ENCODE results near the gene IGDCC3. TPM values are rescaled to one million over a fixed set of nuclear protein-coding genes. Genes with fewer than 3 reads are reported as not detected.
A peak's percentile ranks its signal among the peaks of the same experiment; 100 is the strongest.

IGDCC3 gene
- total RNA-seq, 1 experiment from 2014 or later = not detected

DNA sequence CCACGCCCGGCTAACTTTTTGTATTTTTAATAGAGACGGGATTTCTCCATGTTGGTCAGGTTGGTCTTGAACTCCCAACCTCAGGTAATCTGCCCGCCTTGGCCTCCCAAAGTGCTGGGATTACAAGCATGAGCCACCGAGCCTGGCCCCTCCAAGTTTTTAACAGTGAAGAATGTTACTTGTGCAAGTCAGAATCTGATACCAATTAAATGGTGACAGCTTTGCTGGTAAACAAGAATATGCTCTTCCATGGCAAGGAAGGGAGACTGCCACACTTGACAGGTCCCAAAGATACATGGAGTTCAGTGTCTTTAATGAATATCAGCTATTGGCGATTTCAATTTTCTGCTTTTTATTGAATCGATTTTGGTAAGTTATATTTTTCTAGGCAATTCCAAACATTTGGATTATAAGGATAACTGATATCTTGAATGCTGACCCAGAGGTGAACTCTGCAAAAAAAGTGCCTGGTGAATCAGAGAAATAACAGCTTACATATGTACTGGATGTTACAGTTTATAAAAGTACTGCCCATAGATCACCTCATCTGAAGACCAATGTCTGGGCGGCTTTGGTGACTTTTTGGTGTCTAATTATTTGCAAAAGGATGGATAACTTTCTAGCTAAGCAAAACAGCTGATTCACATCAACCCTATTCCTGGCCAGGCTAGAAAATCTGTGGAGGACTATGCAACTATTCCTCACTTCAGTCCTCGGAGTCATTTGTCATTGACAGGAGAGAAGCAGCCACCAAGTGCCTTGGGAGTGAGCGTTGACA, 92.3 kb downstream of the IGDCC3 start:
- no peaks in the 10 kb centered on the region for H3K27me3 Mint-ChIP-seq (ENCODE audit: unreplicated experiment)
- peaks cover 6% of the 10 kb centered on the region for H3K4me1 Mint-ChIP-seq (ENCODE audit: low read depth, unreplicated experiment)
- H3K36me3 Mint-ChIP-seq (ENCODE audit: insufficient read depth, unreplicated experiment) = peaks cover 17% of the 10 kb centered on the region
- BruUV-seq (replicated peaks) = TSS peak; percentile 53
- no peaks in the 10 kb centered on the region for H3K9me3 Mint-ChIP-seq (ENCODE audit: low read depth, unreplicated experiment)
- CTCF ChIA-PET = interaction anchor here (0.7 to 2.0 kb wide), 5 partner anchors 11 to 1627 kb away, joined by 3 to 6 read pairs (median 3); partner anchors contain the start of gene RNU5B-1
- peak overlapping the region; percentile 36 for H3K27ac Mint-ChIP-seq (ENCODE audit: unreplicated experiment)
- TF ChIP-seq, protein P1, sequence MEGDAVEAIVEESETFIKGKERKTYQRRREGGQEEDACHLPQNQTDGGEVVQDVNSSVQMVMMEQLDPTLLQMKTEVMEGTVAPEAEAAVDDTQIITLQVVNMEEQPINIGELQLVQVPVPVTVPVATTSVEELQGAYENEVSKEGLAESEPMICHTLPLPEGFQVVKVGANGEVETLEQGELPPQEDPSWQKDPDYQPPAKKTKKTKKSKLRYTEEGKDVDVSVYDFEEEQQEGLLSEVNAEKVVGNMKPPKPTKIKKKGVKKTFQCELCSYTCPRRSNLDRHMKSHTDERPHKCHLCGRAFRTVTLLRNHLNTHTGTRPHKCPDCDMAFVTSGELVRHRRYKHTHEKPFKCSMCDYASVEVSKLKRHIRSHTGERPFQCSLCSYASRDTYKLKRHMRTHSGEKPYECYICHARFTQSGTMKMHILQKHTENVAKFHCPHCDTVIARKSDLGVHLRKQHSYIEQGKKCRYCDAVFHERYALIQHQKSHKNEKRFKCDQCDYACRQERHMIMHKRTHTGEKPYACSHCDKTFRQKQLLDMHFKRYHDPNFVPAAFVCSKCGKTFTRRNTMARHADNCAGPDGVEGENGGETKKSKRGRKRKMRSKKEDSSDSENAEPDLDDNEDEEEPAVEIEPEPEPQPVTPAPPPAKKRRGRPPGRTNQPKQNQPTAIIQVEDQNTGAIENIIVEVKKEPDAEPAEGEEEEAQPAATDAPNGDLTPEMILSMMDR (IDR thresholded peaks at IDR 0.05; ENCODE audit: unreplicated experiment) = no peak
- H3K4me3 Mint-ChIP-seq (ENCODE audit: low read depth, unreplicated experiment) = peak overlapping the region; percentile 96
- intact Hi-C loops (cut with micrococcal nuclease; ENCODE audit: unreplicated experiment) = no loop called here
- DNase-seq = no peak

DNA sequence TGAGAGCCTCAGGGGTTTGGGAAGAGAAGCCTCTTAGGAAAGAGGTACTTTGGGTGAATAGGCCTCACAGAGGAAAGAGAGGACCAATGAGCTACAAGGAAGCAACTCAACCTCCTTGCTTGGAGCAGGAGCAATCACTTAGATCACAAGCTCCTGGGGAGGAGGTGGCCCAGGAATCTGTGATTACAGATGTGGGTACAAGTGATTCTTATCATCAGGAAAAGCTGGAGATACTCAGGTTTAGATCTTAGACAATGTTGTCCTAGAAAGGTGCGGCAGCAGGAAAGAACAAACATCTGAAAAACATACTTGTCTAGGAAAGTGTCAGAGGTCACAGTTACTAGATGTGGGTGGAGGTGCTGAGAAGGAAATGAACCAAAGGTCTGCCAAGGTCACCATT, 99.3 kb downstream of the IGDCC3 start:
- Mint-ChIP-seq H3K27me3 (ENCODE audit: unreplicated experiment) (no peaks in the 10 kb centered on the region), H3K4me1 (ENCODE audit: low read depth, unreplicated experiment) (peaks cover 17% of the 10 kb centered on the region), H3K9me3 (ENCODE audit: low read depth, unreplicated experiment) (no peaks in the 10 kb centered on the region), H3K4me3 (ENCODE audit: low read depth, unreplicated experiment) (no peak overlapping the region), H3K27ac (ENCODE audit: unreplicated experiment) (no peak overlapping the region), H3K36me3 (ENCODE audit: insufficient read depth, unreplicated experiment) (no peaks in the 10 kb centered on the region)
- CTCF ChIA-PET = interaction anchor here (0.6 to 1.1 kb wide), 2 partner anchors 8 to 722 kb away, joined by 4 to 5 read pairs; partner anchors contain the start of gene PARP16
- DNase-seq = no peak
- TF ChIP-seq, protein P1 (IDR thresholded peaks at IDR 0.05; ENCODE audit: unreplicated experiment) = no peak
- BruUV-seq (replicated peaks) = no TSS peak
- intact Hi-C loops (cut with micrococcal nuclease; ENCODE audit: unreplicated experiment) = no loop called here

Other genes starting within 250 kb of the IGDCC3 start
- 26.4 and 33.9 TPM in 2 replicates for gene PDCD7, start 244.2 kb downstream of the IGDCC3 start, total RNA-seq (2022)
- gene CLPX, start 192.7 kb downstream of the IGDCC3 start, total RNA-seq (2022) = 44.9 and 50.3 TPM in 2 replicates
- 0.05 TPM in 1 of 2 replicates, not detected in the other for gene CILP, start 166.5 kb downstream of the IGDCC3 start, total RNA-seq (2022)
- gene PARP16, start 91.1 kb downstream of the IGDCC3 start, total RNA-seq (2022) = 4.6 and 5.8 TPM in 2 replicates
- gene RNU5A-1, start 82.0 kb downstream of the IGDCC3 start, total RNA-seq (2022) = not detected in 2 replicates
- 20.3 and 25.8 TPM in 2 replicates for gene RNU5B-1, start 73.3 kb downstream of the IGDCC3 start, total RNA-seq (2022)
- 0.17 and 0.64 TPM in 2 replicates for gene IGDCC4, start 44.9 kb upstream of the IGDCC3 start, total RNA-seq (2022)
- 41.2 and 45.9 TPM in 2 replicates for gene DPP8, start 139.7 kb upstream of the IGDCC3 start, total RNA-seq (2022)
- gene HACD3, start 152.5 kb upstream of the IGDCC3 start, total RNA-seq (2022) = 125 and 135 TPM in 2 replicates
- gene INTS14, start 233.1 kb upstream of the IGDCC3 start, total RNA-seq (2022) = 50.1 and 55.6 TPM in 2 replicates
- 9.0 and 13.2 TPM in 2 replicates for gene SLC24A1, start 243.9 kb upstream of the IGDCC3 start, total RNA-seq (2022)

All from Calu3 (cell line).